ENCODE results near the gene RNF14.

The RNF14 gene

DNA sequence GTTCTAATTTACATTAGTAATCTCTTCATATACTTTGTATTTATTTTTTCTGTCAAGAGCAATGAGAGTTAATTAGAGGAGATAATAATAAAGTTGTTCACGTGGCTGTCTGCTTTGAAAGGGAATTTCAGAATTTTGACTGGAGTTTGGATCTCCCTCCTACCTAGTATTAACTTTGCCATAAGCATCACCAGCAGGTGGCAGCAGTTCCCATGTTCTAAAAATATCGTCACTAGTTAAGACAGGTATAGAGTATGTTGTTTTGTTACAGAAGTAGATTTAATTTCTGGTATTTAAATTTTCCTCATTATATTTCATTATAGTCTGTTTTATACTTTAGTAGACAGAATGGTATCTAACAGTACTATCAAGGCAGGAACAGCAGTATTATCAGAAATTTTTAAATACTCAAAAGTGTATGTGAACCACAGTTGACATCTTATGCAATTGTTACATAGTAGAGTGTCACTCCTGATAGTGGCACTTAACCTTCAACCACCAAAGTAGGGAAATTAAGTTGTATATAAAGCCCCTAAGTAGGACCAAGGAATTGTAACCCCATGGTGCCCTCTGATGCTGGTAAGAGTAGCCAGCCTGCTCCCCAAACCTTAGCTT lies 23.6 kb downstream of the RNF14 start:
- TF ChIP-seq, protein P1, sequence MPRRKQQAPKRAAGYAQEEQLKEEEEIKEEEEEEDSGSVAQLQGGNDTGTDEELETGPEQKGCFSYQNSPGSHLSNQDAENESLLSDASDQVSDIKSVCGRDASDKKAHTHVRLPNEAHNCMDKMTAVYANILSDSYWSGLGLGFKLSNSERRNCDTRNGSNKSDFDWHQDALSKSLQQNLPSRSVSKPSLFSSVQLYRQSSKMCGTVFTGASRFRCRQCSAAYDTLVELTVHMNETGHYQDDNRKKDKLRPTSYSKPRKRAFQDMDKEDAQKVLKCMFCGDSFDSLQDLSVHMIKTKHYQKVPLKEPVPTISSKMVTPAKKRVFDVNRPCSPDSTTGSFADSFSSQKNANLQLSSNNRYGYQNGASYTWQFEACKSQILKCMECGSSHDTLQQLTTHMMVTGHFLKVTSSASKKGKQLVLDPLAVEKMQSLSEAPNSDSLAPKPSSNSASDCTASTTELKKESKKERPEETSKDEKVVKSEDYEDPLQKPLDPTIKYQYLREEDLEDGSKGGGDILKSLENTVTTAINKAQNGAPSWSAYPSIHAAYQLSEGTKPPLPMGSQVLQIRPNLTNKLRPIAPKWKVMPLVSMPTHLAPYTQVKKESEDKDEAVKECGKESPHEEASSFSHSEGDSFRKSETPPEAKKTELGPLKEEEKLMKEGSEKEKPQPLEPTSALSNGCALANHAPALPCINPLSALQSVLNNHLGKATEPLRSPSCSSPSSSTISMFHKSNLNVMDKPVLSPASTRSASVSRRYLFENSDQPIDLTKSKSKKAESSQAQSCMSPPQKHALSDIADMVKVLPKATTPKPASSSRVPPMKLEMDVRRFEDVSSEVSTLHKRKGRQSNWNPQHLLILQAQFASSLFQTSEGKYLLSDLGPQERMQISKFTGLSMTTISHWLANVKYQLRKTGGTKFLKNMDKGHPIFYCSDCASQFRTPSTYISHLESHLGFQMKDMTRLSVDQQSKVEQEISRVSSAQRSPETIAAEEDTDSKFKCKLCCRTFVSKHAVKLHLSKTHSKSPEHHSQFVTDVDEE (CRISPR knock-in tag; IDR thresholded peaks at IDR 0.05), result no peak
- TF ChIP-seq ZNF70 (CRISPR knock-in tag; IDR thresholded peaks at IDR 0.05), result no peak
- TF ChIP-seq, protein P2, sequence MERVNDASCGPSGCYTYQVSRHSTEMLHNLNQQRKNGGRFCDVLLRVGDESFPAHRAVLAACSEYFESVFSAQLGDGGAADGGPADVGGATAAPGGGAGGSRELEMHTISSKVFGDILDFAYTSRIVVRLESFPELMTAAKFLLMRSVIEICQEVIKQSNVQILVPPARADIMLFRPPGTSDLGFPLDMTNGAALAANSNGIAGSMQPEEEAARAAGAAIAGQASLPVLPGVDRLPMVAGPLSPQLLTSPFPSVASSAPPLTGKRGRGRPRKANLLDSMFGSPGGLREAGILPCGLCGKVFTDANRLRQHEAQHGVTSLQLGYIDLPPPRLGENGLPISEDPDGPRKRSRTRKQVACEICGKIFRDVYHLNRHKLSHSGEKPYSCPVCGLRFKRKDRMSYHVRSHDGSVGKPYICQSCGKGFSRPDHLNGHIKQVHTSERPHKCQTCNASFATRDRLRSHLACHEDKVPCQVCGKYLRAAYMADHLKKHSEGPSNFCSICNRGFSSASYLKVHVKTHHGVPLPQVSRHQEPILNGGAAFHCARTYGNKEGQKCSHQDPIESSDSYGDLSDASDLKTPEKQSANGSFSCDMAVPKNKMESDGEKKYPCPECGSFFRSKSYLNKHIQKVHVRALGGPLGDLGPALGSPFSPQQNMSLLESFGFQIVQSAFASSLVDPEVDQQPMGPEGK (CRISPR knock-in tag; IDR thresholded peaks at IDR 0.05; ENCODE audit: borderline replicate concordance), result no peak
- peak; percentile 90 for ATAC-seq

DNA sequence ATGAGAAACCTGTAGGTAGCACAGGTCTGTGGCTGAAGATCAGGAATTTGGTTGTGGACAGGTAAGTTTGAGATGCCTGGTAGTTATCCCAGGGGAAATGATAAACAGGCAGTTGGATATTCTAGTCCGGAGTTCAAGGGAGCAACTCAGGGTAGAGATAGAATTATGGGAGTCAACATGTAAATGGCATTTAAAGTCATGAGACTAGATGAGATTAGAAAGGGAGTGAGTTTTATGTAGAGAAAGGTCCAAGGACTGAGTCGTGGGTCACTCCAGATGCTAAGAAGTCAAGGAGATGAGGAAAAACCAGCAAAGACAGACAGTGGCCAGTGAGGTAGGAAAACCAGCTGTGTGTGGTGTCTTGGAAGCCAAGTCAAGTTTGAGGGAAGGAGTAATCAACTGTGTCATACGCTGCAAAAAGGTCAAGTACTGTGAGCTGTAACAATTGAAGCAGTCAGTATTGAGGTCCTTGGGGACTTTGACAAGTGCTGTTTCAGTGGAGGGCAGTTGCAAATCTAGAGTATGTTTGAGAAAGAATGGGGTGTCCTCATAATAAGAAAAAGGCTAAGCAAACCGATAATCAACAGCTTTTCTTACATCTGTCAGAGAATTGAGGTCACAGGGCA lies 25.7 kb downstream of the RNF14 start:
- TF ChIP-seq, protein P1 (CRISPR knock-in tag; IDR thresholded peaks at IDR 0.05), result no peak
- TF ChIP-seq ARNTL (CRISPR knock-in tag; IDR thresholded peaks at IDR 0.05; ENCODE audit: borderline replicate concordance, low read depth) (no peak), ZFP3 (CRISPR knock-in tag; IDR thresholded peaks at IDR 0.05) (no peak), TOX (CRISPR knock-in tag; IDR thresholded peaks at IDR 0.05; ENCODE audit: borderline replicate concordance) (no peak), ZC3H10 (CRISPR knock-in tag; IDR thresholded peaks at IDR 0.05) (no peak), CSDC2 (CRISPR knock-in tag; IDR thresholded peaks at IDR 0.05) (no peak), TCF4 (CRISPR knock-in tag; IDR thresholded peaks at IDR 0.05; ENCODE audit: borderline replicate concordance) (no peak), ZFP30 (CRISPR knock-in tag; IDR thresholded peaks at IDR 0.05) (no peak), ZNF70 (CRISPR knock-in tag; IDR thresholded peaks at IDR 0.05) (no peak), BACH2 (CRISPR knock-in tag; IDR thresholded peaks at IDR 0.05; ENCODE audit: borderline replicate concordance) (no peak), SNAI2 (CRISPR knock-in tag; IDR thresholded peaks at IDR 0.05) (no peak), ISL1 (CRISPR knock-in tag; IDR thresholded peaks at IDR 0.05) (no peak), GLIS3 (CRISPR knock-in tag; IDR thresholded peaks at IDR 0.05) (no peak)
- TF ChIP-seq, protein P3, sequence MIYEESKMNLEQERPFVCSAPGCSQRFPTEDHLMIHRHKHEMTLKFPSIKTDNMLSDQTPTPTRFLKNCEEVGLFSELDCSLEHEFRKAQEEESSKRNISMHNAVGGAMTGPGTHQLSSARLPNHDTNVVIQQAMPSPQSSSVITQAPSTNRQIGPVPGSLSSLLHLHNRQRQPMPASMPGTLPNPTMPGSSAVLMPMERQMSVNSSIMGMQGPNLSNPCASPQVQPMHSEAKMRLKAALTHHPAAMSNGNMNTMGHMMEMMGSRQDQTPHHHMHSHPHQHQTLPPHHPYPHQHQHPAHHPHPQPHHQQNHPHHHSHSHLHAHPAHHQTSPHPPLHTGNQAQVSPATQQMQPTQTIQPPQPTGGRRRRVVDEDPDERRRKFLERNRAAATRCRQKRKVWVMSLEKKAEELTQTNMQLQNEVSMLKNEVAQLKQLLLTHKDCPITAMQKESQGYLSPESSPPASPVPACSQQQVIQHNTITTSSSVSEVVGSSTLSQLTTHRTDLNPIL (CRISPR knock-in tag; IDR thresholded peaks at IDR 0.05; ENCODE audit: low read depth), result no peak
- ATAC-seq, result no peak

DNA sequence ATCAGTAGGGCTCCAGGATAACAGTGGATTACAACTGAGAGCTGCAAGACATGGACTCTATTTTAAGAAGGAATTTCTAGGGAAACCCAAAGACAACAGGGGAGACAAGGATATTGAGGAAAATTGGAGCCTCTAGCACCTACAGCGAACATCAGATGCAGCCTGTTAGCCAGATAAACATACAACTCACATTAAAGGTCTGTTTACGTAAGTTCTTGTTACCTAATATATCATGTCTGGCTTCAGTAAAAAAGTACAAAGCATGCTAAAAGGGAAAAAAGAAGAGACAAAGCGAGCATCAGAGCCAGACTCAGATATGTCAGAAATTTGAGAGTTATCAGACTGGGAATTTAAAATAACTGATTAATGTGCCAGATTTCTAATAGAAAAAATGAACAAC lies 26.8 kb downstream of the RNF14 start:
- TF ChIP-seq ZNF565 (CRISPR knock-in tag; conservative IDR thresholded peaks at IDR 0.05; ENCODE audit: low read depth) (no peak), ZNF8 (CRISPR knock-in tag; IDR thresholded peaks at IDR 0.05) (no peak), ARNTL (CRISPR knock-in tag; IDR thresholded peaks at IDR 0.05; ENCODE audit: borderline replicate concordance, low read depth) (no peak), ZFP30 (CRISPR knock-in tag; IDR thresholded peaks at IDR 0.05) (no peak), RARB (CRISPR knock-in tag; IDR thresholded peaks at IDR 0.05) (no peak), ESRRG (CRISPR knock-in tag; IDR thresholded peaks at IDR 0.05) (no peak), PPARA (CRISPR knock-in tag; IDR thresholded peaks at IDR 0.05; ENCODE audit: borderline replicate concordance) (no peak), ZFP3 (CRISPR knock-in tag; IDR thresholded peaks at IDR 0.05) (no peak)
- TF ChIP-seq, protein P4, sequence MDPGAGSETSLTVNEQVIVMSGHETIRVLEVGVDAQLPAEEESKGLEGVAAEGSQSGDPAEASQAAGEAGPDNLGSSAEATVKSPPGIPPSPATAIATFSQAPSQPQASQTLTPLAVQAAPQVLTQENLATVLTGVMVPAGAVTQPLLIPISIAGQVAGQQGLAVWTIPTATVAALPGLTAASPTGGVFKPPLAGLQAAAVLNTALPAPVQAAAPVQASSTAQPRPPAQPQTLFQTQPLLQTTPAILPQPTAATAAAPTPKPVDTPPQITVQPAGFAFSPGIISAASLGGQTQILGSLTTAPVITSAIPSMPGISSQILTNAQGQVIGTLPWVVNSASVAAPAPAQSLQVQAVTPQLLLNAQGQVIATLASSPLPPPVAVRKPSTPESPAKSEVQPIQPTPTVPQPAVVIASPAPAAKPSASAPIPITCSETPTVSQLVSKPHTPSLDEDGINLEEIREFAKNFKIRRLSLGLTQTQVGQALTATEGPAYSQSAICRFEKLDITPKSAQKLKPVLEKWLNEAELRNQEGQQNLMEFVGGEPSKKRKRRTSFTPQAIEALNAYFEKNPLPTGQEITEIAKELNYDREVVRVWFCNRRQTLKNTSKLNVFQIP (CRISPR knock-in tag; IDR thresholded peaks at IDR 0.05; ENCODE audit: borderline replicate concordance, low read depth), result no peak
- no peak for ATAC-seq
